K562 (cell line): ENCODE data around the gene TMEM81. TPM values are rescaled to one million over a fixed set of nuclear protein-coding genes. Genes with fewer than 3 reads are reported as not detected.

ENCODE experiments used
- EWSR1 ChIP-seq: fragments of 450-650 bp; IDR thresholded peaks from 2 replicates; pipeline ENCODE4 v1.6.1; 2018; ENCODE audit warnings: borderline replicate concordance, mild to moderate bottlenecking, low read depth, moderate library complexity; ENCODE audit not compliant: partially characterized antibody
- FOS ChIP-seq: IDR thresholded peaks from 3 replicates; pipeline ENCODE4 v1.6.1; 2011; ENCODE audit not compliant: insufficient read length; ENCODE audit errors: extremely low read depth
- FOXP1 ChIP-seq: sonication (generic); formaldehyde crosslinking; IDR thresholded peaks from 2 replicates; pipeline ENCODE4 v1.8.0; 2022; ENCODE audit warnings: mild to moderate bottlenecking, missing genetic modification reagents
- HCFC1 ChIP-seq: IDR thresholded peaks from 2 replicates; pipeline ENCODE4 v1.6.1; 2012; ENCODE audit warnings: low read depth, low read length, improper control_type of control experiment
- KDM4B ChIP-seq, 2 experiments: fragments of 450-650 bp in 1 of 2; sonication (generic) in 1 of 2; IDR thresholded peaks; 2 replicates each; pipeline ENCODE4 v1.6.1; 2016 to 2017; ENCODE audit warnings: borderline replicate concordance in 2 of 2, antibody characterized with exemption in 1 of 2, low read depth in 1 of 2, mild to moderate bottlenecking in 1 of 2
- L3MBTL2 ChIP-seq: fragments of 450-650 bp; IDR thresholded peaks from 2 replicates; pipeline ENCODE4 v1.6.1; 2016; ENCODE audit warnings: mild to moderate bottlenecking, moderate library complexity
- NFIC ChIP-seq: fragments of 450-650 bp; IDR thresholded peaks from 2 replicates; pipeline ENCODE4 v1.6.1; 2017; ENCODE audit warnings: mild to moderate bottlenecking, inconsistent platforms
- POU5F1 ChIP-seq: fragments of 150-350 bp; IDR thresholded peaks from 2 replicates; pipeline ENCODE4 v1.6.1; 2014; ENCODE audit warnings: borderline replicate concordance, low read length, low read depth, mild to moderate bottlenecking; ENCODE audit not compliant: partially characterized antibody
- SRF ChIP-seq, 2 experiments: fragments of 250-450, 450-650 bp in 1 of 2; sonication (Bioruptor Pico) in 1 of 2; sonication (generic) in 1 of 2; formaldehyde crosslinking; IDR thresholded peaks; 2 replicates each; pipeline versions ENCODE4 v1.5.0 to v1.5.1; 2020 to 2022; ENCODE audit warnings: mild to moderate bottlenecking in 1 of 2, missing genetic modification reagents in 1 of 2
- SRSF7 ChIP-seq: fragments of 200-400 bp; formaldehyde crosslinking; optimal IDR thresholded peaks from 2 replicates; pipeline ENCODE3; 2017; ENCODE audit warnings: mild to moderate bottlenecking, low read depth, low read length
- ZNF23 ChIP-seq: fragments of 250-450 bp; sonication (Bioruptor Pico); IDR thresholded peaks from 2 replicates; pipeline ENCODE4 v1.4.0; 2020; ENCODE audit warnings: mild to moderate bottlenecking
- ZNF431 ChIP-seq: sonication (generic); formaldehyde crosslinking; IDR thresholded peaks from 2 replicates; pipeline ENCODE4 v1.8.0; 2022; ENCODE audit warnings: mild to moderate bottlenecking, missing genetic modification reagents
- ZNF644 ChIP-seq: fragments of 200-800 bp; sonication (Bioruptor generic); IDR thresholded peaks from 2 replicates; pipeline ENCODE4 v1.6.1; 2016; ENCODE audit warnings: low read depth, missing genetic modification characterization, missing compliant biosample characterization
- polyA plus RNA-seq, 8 experiments: library from polyadenylated mRNA; depleted of rRNA in 4 of 8; stranded (reverse) in 5 of 8; unstranded in 3 of 8; fragments of >200 nt; fragmentation: Nextera tagmentation in 2 of 8; fragmentation: Illumina TruSeq in 1 of 8; extraction: Ambion mirVana in 2 of 8; extraction: Trizol in 1 of 8; gene quantifications; 2 replicates each; pipeline versions ENCODE4 v1.2.1 to v1.2.3, GENCODE V29; 2011 to 2014; ENCODE audit warnings: inconsistent platforms in 1 of 8, missing spikeins in 1 of 8
- total RNA-seq, 7 experiments: library from RNA; depleted of rRNA in 6 of 7; stranded (reverse); fragments of >200 nt in 6 of 7; fragmentation: Illumina TruSeq in 2 of 7; extraction: Trizol in 2 of 7; gene quantifications; 2 replicates each; pipeline versions ENCODE4 v1.2.1 to v1.2.3, GENCODE V29; 2011 to 2021; ENCODE audit warnings: low replicate concordance in 1 of 7
- TF ChIP-seq, protein P1 (sequence below), 3 experiments: IDR thresholded peaks in 2 of 3; conservative IDR thresholded peaks in 1 of 3; 2 replicates each; pipeline ENCODE4 v1.5.1; 2011 to 2012; ENCODE audit warnings: low read length in 3 of 3, mild to moderate bottlenecking in 3 of 3, control low read depth in 2 of 3, improper control_type of control experiment in 1 of 3, inconsistent platforms in 1 of 3, low read depth in 1 of 3, mixed read lengths in 1 of 3, moderate library complexity in 1 of 3; ENCODE audit not compliant: insufficient read depth in 2 of 3
- TF ChIP-seq, protein P2 (sequence below): fragments of 450-650 bp; conservative IDR thresholded peaks from 2 replicates; pipeline ENCODE4 v1.6.1; 2016; ENCODE audit warnings: missing genetic modification characterization, low read depth, mild to moderate bottlenecking, missing compliant biosample characterization, moderate library complexity
- TF ChIP-seq, protein P3 (sequence below): sonication (generic); formaldehyde crosslinking; IDR thresholded peaks from 2 replicates; pipeline ENCODE4 v1.8.0; 2022; ENCODE audit warnings: mild to moderate bottlenecking, missing genetic modification reagents
- TF ChIP-seq, protein P4 (sequence below): IDR thresholded peaks from 2 replicates; pipeline ENCODE4 v1.6.1; 2014; ENCODE audit warnings: antibody characterized with exemption

Gene TMEM81
- total and polyA plus RNA-seq, 9 of the 15 experiments (the other 6 are each of a cell fraction or from before 2014, with no cell fraction given): 3.2 to 6.1 (median 4.4) TPM

DNA sequence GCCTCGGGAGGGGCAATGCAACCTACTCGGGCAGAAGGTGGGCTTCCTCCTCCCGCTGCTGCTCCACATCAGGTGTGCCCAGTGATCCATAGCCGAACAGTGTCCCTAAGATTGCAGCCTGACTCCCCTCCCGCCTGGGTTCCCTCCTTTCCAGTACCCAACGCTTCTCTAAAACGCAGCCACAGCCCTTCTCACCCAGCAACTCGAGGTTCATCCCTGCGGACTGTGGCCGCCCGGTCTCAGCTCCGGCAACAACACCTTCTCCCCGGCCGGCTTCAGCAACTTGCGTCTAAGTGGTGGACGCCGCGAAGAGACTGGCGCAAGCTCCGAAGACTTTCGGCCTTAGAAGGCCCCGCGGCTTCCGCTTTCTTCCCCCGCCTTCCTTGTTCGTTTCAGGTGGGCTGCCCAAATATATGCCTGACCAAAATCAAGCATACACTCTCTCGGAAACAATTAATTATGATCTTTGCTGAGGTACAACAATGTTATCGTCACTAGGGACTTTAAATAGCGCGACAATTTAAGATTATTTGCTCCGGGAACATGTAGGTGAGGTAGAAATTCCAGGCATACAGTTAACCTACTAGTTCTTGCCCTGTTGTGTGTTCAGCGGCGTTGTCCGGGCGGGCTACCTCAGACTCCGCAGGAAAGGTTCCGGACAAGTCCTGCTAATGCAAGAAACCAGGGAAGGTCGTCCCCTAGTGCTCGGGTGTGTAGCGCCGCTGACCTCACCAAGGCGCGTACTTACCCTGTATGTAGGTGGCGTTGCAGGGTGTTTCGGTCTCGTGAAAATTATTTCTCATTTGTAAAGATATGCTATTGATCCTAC lies 37.6 kb upstream of the TMEM81 start, which contains the start of gene RBBP5 (continued):
- TF ChIP-seq, protein P1, sequence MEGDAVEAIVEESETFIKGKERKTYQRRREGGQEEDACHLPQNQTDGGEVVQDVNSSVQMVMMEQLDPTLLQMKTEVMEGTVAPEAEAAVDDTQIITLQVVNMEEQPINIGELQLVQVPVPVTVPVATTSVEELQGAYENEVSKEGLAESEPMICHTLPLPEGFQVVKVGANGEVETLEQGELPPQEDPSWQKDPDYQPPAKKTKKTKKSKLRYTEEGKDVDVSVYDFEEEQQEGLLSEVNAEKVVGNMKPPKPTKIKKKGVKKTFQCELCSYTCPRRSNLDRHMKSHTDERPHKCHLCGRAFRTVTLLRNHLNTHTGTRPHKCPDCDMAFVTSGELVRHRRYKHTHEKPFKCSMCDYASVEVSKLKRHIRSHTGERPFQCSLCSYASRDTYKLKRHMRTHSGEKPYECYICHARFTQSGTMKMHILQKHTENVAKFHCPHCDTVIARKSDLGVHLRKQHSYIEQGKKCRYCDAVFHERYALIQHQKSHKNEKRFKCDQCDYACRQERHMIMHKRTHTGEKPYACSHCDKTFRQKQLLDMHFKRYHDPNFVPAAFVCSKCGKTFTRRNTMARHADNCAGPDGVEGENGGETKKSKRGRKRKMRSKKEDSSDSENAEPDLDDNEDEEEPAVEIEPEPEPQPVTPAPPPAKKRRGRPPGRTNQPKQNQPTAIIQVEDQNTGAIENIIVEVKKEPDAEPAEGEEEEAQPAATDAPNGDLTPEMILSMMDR (IDR thresholded peaks at IDR 0.05 in 2 of 3, conservative IDR thresholded peaks at IDR 0.05 in 1 of 3; ENCODE audit: insufficient read depth in 2 of 3, low read depth in 1 of 3, low read length in 3 of 3): peak; percentile 98 to 99 (median 99)
- TF ChIP-seq ZNF23 (CRISPR knock-in tag): peak; percentile 14; the same call in 1 of the 2 replicates
- peak; percentile 70 for TF ChIP-seq NFIC
- TF ChIP-seq, protein P2, sequence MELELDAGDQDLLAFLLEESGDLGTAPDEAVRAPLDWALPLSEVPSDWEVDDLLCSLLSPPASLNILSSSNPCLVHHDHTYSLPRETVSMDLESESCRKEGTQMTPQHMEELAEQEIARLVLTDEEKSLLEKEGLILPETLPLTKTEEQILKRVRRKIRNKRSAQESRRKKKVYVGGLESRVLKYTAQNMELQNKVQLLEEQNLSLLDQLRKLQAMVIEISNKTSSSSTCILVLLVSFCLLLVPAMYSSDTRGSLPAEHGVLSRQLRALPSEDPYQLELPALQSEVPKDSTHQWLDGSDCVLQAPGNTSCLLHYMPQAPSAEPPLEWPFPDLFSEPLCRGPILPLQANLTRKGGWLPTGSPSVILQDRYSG (tag): peak; percentile 60; the same call in 1 of the 2 replicates
- no peak for TF ChIP-seq FOS
- TF ChIP-seq ZNF431 (CRISPR knock-in tag): peak; percentile 84
- peak; percentile 87; the same call in 1 of the 2 replicates for TF ChIP-seq FOXP1 (CRISPR knock-in tag)
- peak; percentile 92 for TF ChIP-seq HCFC1
- TF ChIP-seq EWSR1: no peak
- peak; percentile 82; the same call in 1 of the 2 replicates for TF ChIP-seq ZNF644
- TF ChIP-seq SRF (CRISPR knock-in tag; IDR thresholded peaks at IDR 0.05): peak in 1 of 2 experiments; percentile 49; a peak in 1 of 4 replicates
- TF ChIP-seq, protein P3, sequence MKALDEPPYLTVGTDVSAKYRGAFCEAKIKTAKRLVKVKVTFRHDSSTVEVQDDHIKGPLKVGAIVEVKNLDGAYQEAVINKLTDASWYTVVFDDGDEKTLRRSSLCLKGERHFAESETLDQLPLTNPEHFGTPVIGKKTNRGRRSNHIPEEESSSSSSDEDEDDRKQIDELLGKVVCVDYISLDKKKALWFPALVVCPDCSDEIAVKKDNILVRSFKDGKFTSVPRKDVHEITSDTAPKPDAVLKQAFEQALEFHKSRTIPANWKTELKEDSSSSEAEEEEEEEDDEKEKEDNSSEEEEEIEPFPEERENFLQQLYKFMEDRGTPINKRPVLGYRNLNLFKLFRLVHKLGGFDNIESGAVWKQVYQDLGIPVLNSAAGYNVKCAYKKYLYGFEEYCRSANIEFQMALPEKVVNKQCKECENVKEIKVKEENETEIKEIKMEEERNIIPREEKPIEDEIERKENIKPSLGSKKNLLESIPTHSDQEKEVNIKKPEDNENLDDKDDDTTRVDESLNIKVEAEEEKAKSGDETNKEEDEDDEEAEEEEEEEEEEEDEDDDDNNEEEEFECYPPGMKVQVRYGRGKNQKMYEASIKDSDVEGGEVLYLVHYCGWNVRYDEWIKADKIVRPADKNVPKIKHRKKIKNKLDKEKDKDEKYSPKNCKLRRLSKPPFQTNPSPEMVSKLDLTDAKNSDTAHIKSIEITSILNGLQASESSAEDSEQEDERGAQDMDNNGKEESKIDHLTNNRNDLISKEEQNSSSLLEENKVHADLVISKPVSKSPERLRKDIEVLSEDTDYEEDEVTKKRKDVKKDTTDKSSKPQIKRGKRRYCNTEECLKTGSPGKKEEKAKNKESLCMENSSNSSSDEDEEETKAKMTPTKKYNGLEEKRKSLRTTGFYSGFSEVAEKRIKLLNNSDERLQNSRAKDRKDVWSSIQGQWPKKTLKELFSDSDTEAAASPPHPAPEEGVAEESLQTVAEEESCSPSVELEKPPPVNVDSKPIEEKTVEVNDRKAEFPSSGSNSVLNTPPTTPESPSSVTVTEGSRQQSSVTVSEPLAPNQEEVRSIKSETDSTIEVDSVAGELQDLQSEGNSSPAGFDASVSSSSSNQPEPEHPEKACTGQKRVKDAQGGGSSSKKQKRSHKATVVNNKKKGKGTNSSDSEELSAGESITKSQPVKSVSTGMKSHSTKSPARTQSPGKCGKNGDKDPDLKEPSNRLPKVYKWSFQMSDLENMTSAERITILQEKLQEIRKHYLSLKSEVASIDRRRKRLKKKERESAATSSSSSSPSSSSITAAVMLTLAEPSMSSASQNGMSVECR (CRISPR knock-in tag): peak; percentile 95
- TF ChIP-seq, protein P4, sequence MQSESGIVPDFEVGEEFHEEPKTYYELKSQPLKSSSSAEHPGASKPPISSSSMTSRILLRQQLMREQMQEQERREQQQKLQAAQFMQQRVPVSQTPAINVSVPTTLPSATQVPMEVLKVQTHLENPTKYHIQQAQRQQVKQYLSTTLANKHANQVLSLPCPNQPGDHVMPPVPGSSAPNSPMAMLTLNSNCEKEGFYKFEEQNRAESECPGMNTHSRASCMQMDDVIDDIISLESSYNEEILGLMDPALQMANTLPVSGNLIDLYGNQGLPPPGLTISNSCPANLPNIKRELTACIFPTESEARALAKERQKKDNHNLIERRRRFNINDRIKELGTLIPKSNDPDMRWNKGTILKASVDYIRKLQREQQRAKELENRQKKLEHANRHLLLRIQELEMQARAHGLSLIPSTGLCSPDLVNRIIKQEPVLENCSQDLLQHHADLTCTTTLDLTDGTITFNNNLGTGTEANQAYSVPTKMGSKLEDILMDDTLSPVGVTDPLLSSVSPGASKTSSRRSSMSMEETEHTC: no peak
- peak in 1 of 2 experiments; percentile 88; a peak in 2 of 4 replicates for TF ChIP-seq KDM4B (IDR thresholded peaks at IDR 0.05; ENCODE audit: borderline replicate concordance in 2 of 2, low read depth in 1 of 2)
- TF ChIP-seq POU5F1: peak; percentile 77
- no peak for TF ChIP-seq SRSF7
- peak; percentile 74 for TF ChIP-seq L3MBTL2
